H1 (cell line): ENCODE results near the gene NDUFB3. TPM values are rescaled to one million over a fixed set of nuclear protein-coding genes. Genes with fewer than 3 reads are reported as not detected.

Experiments used
- CTCF ChIA-PET: fragments of 300-600 bp; sonication (Branson Sonifier 250); formaldehyde crosslinking; loops from one replicate; lab custom pipeline; 2021; ENCODE audit not compliant: partially characterized antibody; lab: Charles Lee
- POLR2A ChIA-PET: fragments of 300-600 bp; sonication (Branson Sonifier 250); formaldehyde crosslinking; loops from one replicate; lab custom pipeline; 2021; ENCODE audit warnings: inconsistent platforms; ENCODE audit not compliant: partially characterized antibody; lab: Charles Lee
- DNase-seq, 2 experiments: peaks; one replicate each; pipeline versions ENCODE4 v3.0.0 to v3.0.0-alpha.2; 2010 to 2022; ENCODE audit warnings: low spot score in 2 of 2, low read depth in 1 of 2, mixed read lengths in 1 of 2
- FAIRE-seq: peaks from 2 replicates; lab custom pipeline; 2011; peaks lifted over from hg19 to GRCh38; lab: Jason Lieb, UNC
- H2AFZ ChIP-seq: 2 replicates; pipeline ENCODE4 v1.8.1; 2012; ENCODE audit warnings: low read length, inconsistent platforms
- H2AK5ac ChIP-seq: 2 replicates; pipeline ENCODE4 v1.6.1; 2013; ENCODE audit warnings: low read depth, low read length
- H2BK120ac ChIP-seq: replicated peaks from 2 replicates; pipeline ENCODE3; 2013; ENCODE audit warnings: low read depth, low read length, inconsistent platforms
- H2BK12ac ChIP-seq: 2 replicates; pipeline ENCODE4 v1.6.1; 2013; ENCODE audit warnings: low read depth, low read length
- H2BK15ac ChIP-seq: 2 replicates; pipeline ENCODE4 v1.6.1; 2013; ENCODE audit warnings: low read length
- H2BK20ac ChIP-seq: 2 replicates; pipeline ENCODE4 v1.6.1; 2013; ENCODE audit warnings: low read length
- H2BK5ac ChIP-seq: 2 replicates; pipeline ENCODE4 v1.6.1; 2013; ENCODE audit warnings: low read depth, low read length
- H3K14ac ChIP-seq: 2 replicates; pipeline ENCODE4 v1.6.1; 2013; ENCODE audit warnings: inconsistent platforms; ENCODE audit not compliant: insufficient read length
- H3K18ac ChIP-seq: 2 replicates; pipeline ENCODE4 v1.6.1; 2013; ENCODE audit warnings: low read length; ENCODE audit errors: extremely low read depth
- H3K23ac ChIP-seq: 2 replicates; pipeline ENCODE4 v1.6.1; 2013; ENCODE audit warnings: inconsistent platforms; ENCODE audit not compliant: insufficient read length
- H3K23me2 ChIP-seq: 2 replicates; pipeline ENCODE4 v1.6.1; 2013; ENCODE audit warnings: low read depth, low read length
- H3K27ac ChIP-seq: 2 replicates; pipeline ENCODE4 v1.6.1; 2011; ENCODE audit warnings: low read depth, low read length, inconsistent platforms
- H3K27me3 ChIP-seq, 4 experiments: replicated peaks in 1 of 4; 1 replicate in 1 of 4; 2 replicates in 3 of 4; pipeline versions ENCODE4 v1.6.1 to v1.8.1; 2011 to 2013; ENCODE audit warnings: low read length in 3 of 4, mild to moderate bottlenecking in 3 of 4, inconsistent platforms in 2 of 4, mixed read lengths in 2 of 4, moderate library complexity in 1 of 4; ENCODE audit not compliant: control insufficient read depth in 3 of 4, insufficient read depth in 3 of 4; ENCODE audit errors: extremely low read depth in 1 of 4
- H3K36me3 ChIP-seq, 4 experiments: 2 replicates each; pipeline versions ENCODE4 v1.6.1 to v1.8.1; 2011 to 2013; ENCODE audit warnings: mild to moderate bottlenecking in 4 of 4, low read length in 3 of 4, moderate library complexity in 2 of 4, control low read depth in 1 of 4, inconsistent platforms in 1 of 4; ENCODE audit not compliant: insufficient read depth in 4 of 4, control insufficient read depth in 2 of 4
- H3K4ac ChIP-seq: replicated peaks from 2 replicates; pipeline ENCODE3; 2013; ENCODE audit warnings: low read length, low read depth, mixed read lengths, inconsistent platforms; ENCODE audit not compliant: insufficient read length
- H3K4me1 ChIP-seq, 4 experiments: replicated peaks in 1 of 4; 1 replicate in 1 of 4; 2 replicates in 3 of 4; pipeline versions ENCODE4 v1.6.1 to v1.8.1; 2011 to 2013; ENCODE audit warnings: low read length in 3 of 4, inconsistent platforms in 2 of 4, mixed read lengths in 1 of 4; ENCODE audit not compliant: insufficient read depth in 4 of 4, control insufficient read depth in 3 of 4
- H3K4me2 ChIP-seq, 2 experiments: 2 replicates each; pipeline versions ENCODE4 v1.6.1 to v1.8.1; 2011 to 2013; ENCODE audit warnings: low read depth in 2 of 2, low read length in 2 of 2, control low read depth in 1 of 2, inconsistent platforms in 1 of 2, mild to moderate bottlenecking in 1 of 2; ENCODE audit not compliant: insufficient read depth in 1 of 2
- H3K4me3 ChIP-seq, 4 experiments: fragments of 200-600, 300-600 bp in 1 of 4; sonication (generic), shearing (Covaris generic), sonication (Bioruptor Twin) in 1 of 4; 2 replicates each; pipeline versions ENCODE4 v1.5.1 to v1.8.1; 2011 to 2016; ENCODE audit warnings: low read length in 4 of 4, low read depth in 3 of 4, control low read depth in 2 of 4, inconsistent platforms in 2 of 4, mild to moderate bottlenecking in 2 of 4, mixed read lengths in 1 of 4, moderate library complexity in 1 of 4; ENCODE audit not compliant: insufficient read depth in 2 of 4; ENCODE audit errors: extremely low read depth in 1 of 4
- H3K56ac ChIP-seq: replicated peaks from 2 replicates; pipeline ENCODE3; 2013; ENCODE audit warnings: low read depth, mild to moderate bottlenecking, mixed read lengths, low read length, inconsistent platforms; ENCODE audit not compliant: insufficient read length
- H3K79me1 ChIP-seq: 2 replicates; pipeline ENCODE4 v1.6.1; 2013; ENCODE audit warnings: low read depth, low read length, control low read depth
- H3K79me2 ChIP-seq, 2 experiments: 2 replicates each; pipeline versions ENCODE4 v1.6.1 to v1.8.1; 2012 to 2013; ENCODE audit warnings: low read length in 2 of 2, mild to moderate bottlenecking in 2 of 2, inconsistent platforms in 1 of 2; ENCODE audit not compliant: insufficient read depth in 2 of 2, control insufficient read depth in 1 of 2
- H3K9ac ChIP-seq, 4 experiments: replicated peaks in 1 of 4; 1 replicate in 1 of 4; 2 replicates in 3 of 4; pipeline versions ENCODE4 v1.6.1 to v1.8.1; 2011 to 2013; ENCODE audit warnings: low read depth in 3 of 4, low read length in 3 of 4, control low read depth in 2 of 4, mild to moderate bottlenecking in 2 of 4, moderate library complexity in 2 of 4, inconsistent platforms in 1 of 4; ENCODE audit errors: extremely low read depth in 1 of 4
- H3K9me3 ChIP-seq, 2 experiments: 2 replicates each; pipeline versions ENCODE4 v1.6.1 to v1.8.1; 2012 to 2013; ENCODE audit warnings: mild to moderate bottlenecking in 2 of 2, moderate library complexity in 2 of 2, control low read depth in 1 of 2, inconsistent platforms in 1 of 2, low read depth in 1 of 2, low read length in 1 of 2, mixed read lengths in 1 of 2; ENCODE audit not compliant: insufficient read depth in 2 of 2
- H4K20me1 ChIP-seq, 2 experiments: replicated peaks in 1 of 2; 2 replicates each; pipeline versions ENCODE3 to v1.8.1; 2011 to 2013; ENCODE audit warnings: inconsistent platforms in 2 of 2, low read length in 2 of 2, mild to moderate bottlenecking in 1 of 2; ENCODE audit not compliant: insufficient read depth in 2 of 2, control insufficient read depth in 1 of 2
- H4K5ac ChIP-seq: 2 replicates; pipeline ENCODE4 v1.6.1; 2013; ENCODE audit warnings: low read length, low read depth, mixed read lengths, inconsistent platforms; ENCODE audit not compliant: insufficient read length
- H4K8ac ChIP-seq: 2 replicates; pipeline ENCODE4 v1.8.0; 2013; ENCODE audit warnings: mild to moderate bottlenecking, moderate library complexity, low read length, inconsistent platforms; ENCODE audit not compliant: insufficient read depth; ENCODE audit errors: extremely low read depth
- H4K91ac ChIP-seq: replicated peaks from 2 replicates; pipeline ENCODE3; 2013; ENCODE audit warnings: low read length, mixed read lengths, inconsistent platforms; ENCODE audit not compliant: insufficient read length
- ATF2 ChIP-seq: IDR thresholded peaks from 2 replicates; pipeline ENCODE4 v1.6.1; 2012; ENCODE audit warnings: low read length, inconsistent platforms
- CHD1 ChIP-seq: IDR thresholded peaks from 2 replicates; pipeline ENCODE4 v1.6.1; 2012; ENCODE audit warnings: low read depth, low read length, improper control_type of control experiment
- GTF2F1 ChIP-seq: IDR thresholded peaks from 2 replicates; pipeline ENCODE4 v1.6.1; 2012; ENCODE audit warnings: low read depth, low read length, improper control_type of control experiment, borderline replicate concordance
- KDM1A ChIP-seq: fragments of 200-600, 300-600 bp; sonication (generic); IDR thresholded peaks from 2 replicates; pipeline ENCODE4 v1.7.1; 2016; ENCODE audit warnings: mild to moderate bottlenecking, low read length, borderline replicate concordance
- NRF1 ChIP-seq: IDR thresholded peaks from 2 replicates; pipeline ENCODE4 v1.6.1; 2011; ENCODE audit warnings: mild to moderate bottlenecking, low read depth, low read length, improper control_type of control experiment
- RBBP5 ChIP-seq: IDR thresholded peaks from 2 replicates; pipeline ENCODE4 v1.7.1; 2012; ENCODE audit warnings: low read depth, mild to moderate bottlenecking, inconsistent platforms, low read length, moderate library complexity, borderline replicate concordance
- RXRA ChIP-seq: IDR thresholded peaks from 2 replicates; pipeline ENCODE4 v1.6.1; 2011; ENCODE audit warnings: low read depth, mild to moderate bottlenecking, low read length, moderate library complexity; ENCODE audit not compliant: insufficient read depth
- SIN3A ChIP-seq, 2 experiments: IDR thresholded peaks in 1 of 2; conservative IDR thresholded peaks in 1 of 2; 2 replicates each; pipeline ENCODE4 v1.6.1; 2011 to 2012; ENCODE audit warnings: low read length in 2 of 2, improper control_type of control experiment in 1 of 2, low read depth in 1 of 2, mild to moderate bottlenecking in 1 of 2
- TAF7 ChIP-seq: optimal IDR thresholded peaks from 2 replicates; pipeline ENCODE3; 2011; ENCODE audit warnings: low read depth, mild to moderate bottlenecking, inconsistent platforms, low read length, moderate library complexity, borderline replicate concordance
- TBP ChIP-seq: IDR thresholded peaks from 2 replicates; pipeline ENCODE4 v1.6.1; 2011; ENCODE audit warnings: low read depth, low read length, improper control_type of control experiment
- USF2 ChIP-seq: IDR thresholded peaks from 2 replicates; pipeline ENCODE4 v1.6.1; 2011; ENCODE audit warnings: low read length, improper control_type of control experiment
- WGBS, 2 experiments: shearing (Covaris generic) in 1 of 2; methylation state at CpG; one replicate each; pipeline versions ENCODE4 v1.1.6 to v1.1.7; 2013 to 2015; ENCODE audit warnings: low lambda C conversion rate in 2 of 2, mixed read lengths in 2 of 2, inconsistent platforms in 1 of 2, low coverage in 1 of 2, missing lambda C conversion rate in 1 of 2; ENCODE audit not compliant: insufficient replicate concordance in 2 of 2, insufficient coverage in 1 of 2, insufficient read length in 1 of 2; ENCODE audit errors: extremely low coverage in 1 of 2, missing lambda C conversion rate in 1 of 2; 5-methylcytosine and 5-hydroxymethylcytosine counted together
- polyA plus RNA-seq, 7 experiments: library from polyadenylated mRNA; depleted of rRNA in 3 of 7; stranded (reverse) in 5 of 7; unstranded in 2 of 7; fragments of >200 nt in 5 of 7; fragments of 200-250 nt in 2 of 7; gene quantifications; 1 replicate in 5 of 7; 2 replicates in 1 of 7; 4 replicates in 1 of 7; pipeline versions ENCODE4 v1.2.1 to v1.2.3, GENCODE V29; 2011 to 2013; ENCODE audit warnings: missing spikeins in 2 of 7, mixed read lengths in 2 of 7
- total RNA-seq: library from RNA; stranded (reverse); fragmentation: NEBNext Ultra II Directional; extraction: Animal tissue kit (Norgen Biotek cat#: 25700); gene quantifications from 2 replicates; pipeline ENCODE4 v1.2.1, GENCODE V29; 2021

Gene NDUFB3
- total and polyA plus RNA-seq, 2 of the 8 experiments (the other 6 are each of a cell fraction or from before 2014, with no cell fraction given), result 38.2 to 55.3 TPM

- Histone ChIP-seq H3K36me3 (no peaks in the 10 kb centered on the region), H3K4ac (no peak overlapping the region), H3K23me2 (peaks cover 4% of the 10 kb centered on the region), H4K5ac (no peak overlapping the region), H2AK5ac (no peak overlapping the region), H2BK5ac (no peak overlapping the region), H3K9me3 (peaks cover 0 to 4% of the 10 kb centered on the region in 2 experiments; a peak in 1 of 4 replicates), H3K56ac (no peak overlapping the region), H3K9ac (no peak overlapping the region), H3K4me2 (no peak overlapping the region), H2BK120ac (no peak overlapping the region), H4K91ac (no peak overlapping the region), H3K27me3 (no peaks in the 10 kb centered on the region), H3K18ac (no peak overlapping the region), H3K23ac (no peak overlapping the region), H2AFZ (0 out of 2 replicates have a peak overlapping the region, but pooled peaks have one; percentile 53), H4K20me1 (peaks cover 0 to 2% of the 10 kb centered on the region in 2 experiments), H3K4me1 (no peaks in the 10 kb centered on the region), H3K14ac (no peak overlapping the region), H3K79me2 (no peaks in the 10 kb centered on the region), H3K27ac (no peak overlapping the region), H3K4me3 (no peak overlapping the region), H3K79me1 (no peaks in the 10 kb centered on the region), H2BK12ac (no peak overlapping the region), H4K8ac (no peak overlapping the region), H2BK15ac (no peak overlapping the region), H2BK20ac (no peak overlapping the region)
- ChIA-PET CTCF (interaction anchor here (0.6 kb wide), 1 partner anchor 69 kb away, joined by 3 read pairs; no protein-coding TSS in a partner anchor), POLR2A (interaction anchor here (1.4 to 2.0 kb wide), 2 partner anchors 11 to 148 kb away, joined by 3 to 6 read pairs; partner anchors contain the start of gene ORC2)
- FAIRE-seq (no peak), DNase-seq (no peak)
- 96% methylated on average over 3 of the region's 3 CpGs; no CpG with 5 or more reads in 1 of the 2 experiments for WGBS, 2 experiments
- TF ChIP-seq ATF2, result no peak
- no peak for TF ChIP-seq NRF1
- TF ChIP-seq TAF7, result no peak
- no peak for TF ChIP-seq RXRA
- no peak for TF ChIP-seq CHD1
- no peak for TF ChIP-seq GTF2F1
- no peak for TF ChIP-seq SIN3A (conservative IDR thresholded peaks at IDR 0.05 in 1 of 2, IDR thresholded peaks at IDR 0.05 in 1 of 2; ENCODE audit: low read depth in 1 of 2, low read length in 2 of 2)
- no peak for TF ChIP-seq USF2
- TF ChIP-seq KDM1A, result no peak
- TF ChIP-seq TBP, result no peak
- no peak for TF ChIP-seq RBBP5
Observed at GRCh38 chr2:201111096-201111495, 39.3 kb downstream of the NDUFB3 start.
